GM21528 (cell line): ENCODE data around the gene ZBTB18.

Experiments used
- ATAC-seq: cut with Tn5 transposase; IDR thresholded peaks from one replicate; pipeline ENCODE4 v1.9.1; 2021; ENCODE audit warnings: mild to moderate bottlenecking, moderate library complexity; ENCODE audit not compliant: unreplicated experiment, low FRiP score

The ZBTB18 gene

GRCh38 chr1:244083383-244083943 lies 32.4 kb downstream of the ZBTB18 start:
- ATAC-seq: no peak

- ATAC-seq: no peak
These were observed 33.7 kb downstream of the ZBTB18 start for GRCh38 chr1:244084763-244085162.

GRCh38 chr1:244085891-244086290 lies 34.8 kb downstream of the ZBTB18 start:
- no peak for ATAC-seq

- no peak for ATAC-seq
These were observed 36.0 kb downstream of the ZBTB18 start for GRCh38 chr1:244087021-244087560.

- ATAC-seq: no peak
These were observed 36.5 kb downstream of the ZBTB18 start for GRCh38 chr1:244087611-244088010.

GRCh38 chr1:244088161-244088560 lies 37.1 kb downstream of the ZBTB18 start:
- ATAC-seq: no peak

- no peak for ATAC-seq
These were observed 38.5 kb downstream of the ZBTB18 start for GRCh38 chr1:244089561-244089960.

GRCh38 chr1:244090645-244091044 lies 39.6 kb downstream of the ZBTB18 start:
- no peak for ATAC-seq

- ATAC-seq: no peak
These were observed 41.3 kb downstream of the ZBTB18 start for GRCh38 chr1:244092293-244092963.

GRCh38 chr1:244092964-244093638 lies 42.0 kb downstream of the ZBTB18 start:
- no peak for ATAC-seq

- no peak for ATAC-seq
These were observed 43.9 kb downstream of the ZBTB18 start for GRCh38 chr1:244094880-244095528.

GRCh38 chr1:244095529-244095911 lies 44.4 kb downstream of the ZBTB18 start:
- no peak for ATAC-seq

GRCh38 chr1:244096066-244096610 lies 45.1 kb downstream of the ZBTB18 start:
- ATAC-seq: no peak

- no peak for ATAC-seq
These were observed 45.6 kb downstream of the ZBTB18 start for GRCh38 chr1:244096691-244097090.

- ATAC-seq: no peak
These were observed 46.7 kb downstream of the ZBTB18 start for GRCh38 chr1:244097523-244098405.

- ATAC-seq: no peak
These were observed 48.3 kb downstream of the ZBTB18 start for GRCh38 chr1:244099258-244099930.

- no peak for ATAC-seq
These were observed 49.2 kb downstream of the ZBTB18 start for GRCh38 chr1:244100276-244100675.

GRCh38 chr1:244100704-244101453 lies 49.8 kb downstream of the ZBTB18 start:
- no peak for ATAC-seq

- no peak for ATAC-seq
These were observed 51.0 kb downstream of the ZBTB18 start for GRCh38 chr1:244102046-244102445.
